H1 (cell line): Measurements from ENCODE around the gene PLCL2. TPM values are rescaled to one million over a fixed set of nuclear protein-coding genes. Genes with fewer than 3 reads are reported as not detected.

Experiments used
- HDAC2 ChIP-seq, 2 experiments: fragments of 300-600 bp in 1 of 2; sonication (generic) in 1 of 2; IDR thresholded peaks; 2 replicates each; pipeline ENCODE4 v1.6.1; 2011 to 2012; ENCODE audit warnings: low read depth in 2 of 2, low read length in 2 of 2, mild to moderate bottlenecking in 2 of 2, moderate library complexity in 2 of 2, borderline replicate concordance in 1 of 2, inconsistent platforms in 1 of 2
- HDAC6 ChIP-seq: IDR thresholded peaks from one replicate; pipeline ENCODE4 v1.7.1; 2012; ENCODE audit warnings: low read depth, mild to moderate bottlenecking, inconsistent platforms, low read length, moderate library complexity
- JUN ChIP-seq: IDR thresholded peaks from 2 replicates; pipeline ENCODE4 v1.6.1; 2011; ENCODE audit warnings: low read depth, mild to moderate bottlenecking, improper control_type of control experiment, low read length
- NRF1 ChIP-seq: IDR thresholded peaks from 2 replicates; pipeline ENCODE4 v1.6.1; 2011; ENCODE audit warnings: mild to moderate bottlenecking, low read depth, low read length, improper control_type of control experiment
- POLR2AphosphoS5 ChIP-seq: IDR thresholded peaks from 2 replicates; pipeline ENCODE4 v1.6.1; 2011; ENCODE audit warnings: low read depth, low read length
- POU5F1 ChIP-seq: IDR thresholded peaks from 2 replicates; pipeline ENCODE4 v1.6.1; 2011; ENCODE audit warnings: low read depth, mild to moderate bottlenecking, low read length, moderate library complexity
- RAD21 ChIP-seq, 2 experiments: IDR thresholded peaks in 1 of 2; conservative IDR thresholded peaks in 1 of 2; 2 replicates each; pipeline ENCODE4 v1.6.1; 2011; ENCODE audit warnings: low read depth in 2 of 2, low read length in 2 of 2, improper control_type of control experiment in 1 of 2, inconsistent platforms in 1 of 2, mild to moderate bottlenecking in 1 of 2, moderate library complexity in 1 of 2
- RNF2 ChIP-seq: fragments of 200-900, 300-1000 bp; sonication (generic); IDR thresholded peaks from 2 replicates; pipeline ENCODE4 v1.7.1; 2016; ENCODE audit warnings: borderline replicate concordance, low read depth, mild to moderate bottlenecking, antibody characterized with exemption, low read length; ENCODE audit not compliant: poor library complexity, severe bottlenecking; ENCODE audit errors: missing control alignments
- SP1 ChIP-seq: IDR thresholded peaks from 2 replicates; pipeline ENCODE4 v1.6.1; 2011; ENCODE audit warnings: low read depth, low read length
- TCF12 ChIP-seq: IDR thresholded peaks from 2 replicates; pipeline ENCODE4 v1.6.1; 2011; ENCODE audit warnings: low read depth, mild to moderate bottlenecking, low read length
- polyA plus RNA-seq, 7 experiments: library from polyadenylated mRNA; depleted of rRNA in 3 of 7; stranded (reverse) in 5 of 7; unstranded in 2 of 7; fragments of >200 nt in 5 of 7; fragments of 200-250 nt in 2 of 7; gene quantifications; 1 replicate in 5 of 7; 2 replicates in 1 of 7; 4 replicates in 1 of 7; pipeline versions ENCODE4 v1.2.1 to v1.2.3, GENCODE V29; 2011 to 2013; ENCODE audit warnings: missing spikeins in 2 of 7, mixed read lengths in 2 of 7
- total RNA-seq: library from RNA; stranded (reverse); fragmentation: NEBNext Ultra II Directional; extraction: Animal tissue kit (Norgen Biotek cat#: 25700); gene quantifications from 2 replicates; pipeline ENCODE4 v1.2.1, GENCODE V29; 2021

Gene PLCL2
- total and polyA plus RNA-seq, 2 of the 8 experiments (the other 6 are each of a cell fraction or from before 2014, with no cell fraction given): 3.5 to 6.8 TPM

GRCh38 chr3:16887130-16887529 lies 2.4 kb downstream of the PLCL2 start (continued):
- TF ChIP-seq JUN (no peak), RAD21 (IDR thresholded peaks at IDR 0.05 in 1 of 2, conservative IDR thresholded peaks at IDR 0.05 in 1 of 2; ENCODE audit: low read depth in 2 of 2, low read length in 2 of 2) (no peak), POLR2AphosphoS5 (no peak), TCF12 (no peak), NRF1 (no peak), POU5F1 (no peak), SP1 (no peak), RNF2 (no peak), HDAC2 (IDR thresholded peaks at IDR 0.05; ENCODE audit: borderline replicate concordance in 1 of 2, low read depth in 2 of 2, low read length in 2 of 2) (no peak), HDAC6 (no peak)
